ENCODE measurements around the gene ADRM1. TPM values are rescaled to one million over a fixed set of nuclear protein-coding genes. Genes with fewer than 3 reads are reported as not detected.

The ADRM1 gene
- total RNA-seq, 5 donors from 2014 or later (not counting 1 experiment from before 2014, with no cell fraction given) = 44.7 to 80.3 (median 72.9) TPM

DNA sequence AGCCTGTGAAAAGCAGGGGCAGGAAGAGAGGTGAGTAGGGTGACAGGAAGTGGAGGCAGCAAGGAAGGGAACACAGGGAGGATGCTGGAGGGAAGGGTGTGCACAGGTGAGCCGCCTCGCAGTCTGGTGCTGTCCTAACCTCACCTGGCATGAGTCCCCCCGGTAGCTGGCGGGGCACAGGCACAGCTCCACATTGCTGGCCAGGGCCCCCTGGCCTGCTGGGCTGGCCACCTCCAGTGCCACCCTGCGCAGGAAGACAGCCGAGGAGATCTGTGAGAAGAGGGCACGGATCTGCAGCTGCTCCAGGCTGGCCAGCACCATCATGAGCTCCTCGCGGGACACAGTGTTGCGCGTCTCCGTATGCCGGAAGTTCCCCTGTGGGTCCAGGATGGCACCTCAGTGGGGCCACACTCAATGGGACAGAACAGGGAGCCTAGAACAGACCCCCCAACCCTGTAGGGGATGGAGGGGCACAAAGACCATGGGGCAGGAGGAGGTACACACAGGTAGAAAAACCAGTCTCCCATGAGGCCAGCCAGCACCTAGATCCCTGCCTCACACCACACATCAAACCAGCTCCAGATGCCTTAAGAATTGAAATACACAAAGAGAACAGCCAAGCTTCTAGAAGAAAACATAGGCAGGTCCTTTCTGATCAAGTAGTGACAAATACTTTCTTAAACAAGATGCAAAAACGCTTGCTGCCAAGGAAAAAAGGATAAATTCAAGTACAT is 22.5 kb downstream of the ADRM1 start:
- WGBS (ENCODE audit: insufficient coverage) = 100% methylated on average over 5 of the region's 14 CpGs
- POLR2A ChIA-PET = interaction anchor here in 1 of 2 donors (0.6 kb wide), 1 partner anchor 43 kb away, joined by 8 read pairs; no protein-coding TSS in a partner anchor
- CTCF ChIA-PET = no interaction called here
- no peaks in the 10 kb centered on the region for H3K27me3 Mint-ChIP-seq
- no peaks in the 10 kb centered on the region for H3K4me1 Mint-ChIP-seq
- H3K27me3 ChIP-seq (replicated peaks in 1 of 2; ENCODE audit: control insufficient read depth in 2 of 2, extremely low read depth in 1 of 2, insufficient read depth in 2 of 2, low read length in 1 of 2) = peaks cover 0 to 6% of the 10 kb centered on the region in 2 experiments
- H3K9me3 Mint-ChIP-seq = no peaks in the 10 kb centered on the region
- H3K36me3 ChIP-seq (ENCODE audit: control insufficient read depth in 2 of 2, extremely low read depth in 1 of 2, insufficient read depth in 1 of 2, low read length in 1 of 2) = no peaks in the 10 kb centered on the region
- H3K4me3 ChIP-seq (ENCODE audit: control insufficient read depth in 1 of 2, extremely low read depth in 1 of 2, low read length in 1 of 2) = no peak overlapping the region
- H3K27ac Mint-ChIP-seq = no peak overlapping the region
- ATAC-seq (replicated peaks in 1 of 4) (no peak), DNase-seq (no peak)
- H3K4me3 Mint-ChIP-seq = no peak overlapping the region
- H3K27ac ChIP-seq (ENCODE audit: low read length) = no peak overlapping the region
- no peaks in the 10 kb centered on the region for H3K4me1 ChIP-seq (ENCODE audit: control insufficient read depth in 1 of 2, extremely low read depth in 1 of 2, insufficient read depth in 2 of 2, low read length in 2 of 2)
- H3K9me3 ChIP-seq = no peaks in the 10 kb centered on the region
- H3K36me3 Mint-ChIP-seq = no peaks in the 10 kb centered on the region

DNA sequence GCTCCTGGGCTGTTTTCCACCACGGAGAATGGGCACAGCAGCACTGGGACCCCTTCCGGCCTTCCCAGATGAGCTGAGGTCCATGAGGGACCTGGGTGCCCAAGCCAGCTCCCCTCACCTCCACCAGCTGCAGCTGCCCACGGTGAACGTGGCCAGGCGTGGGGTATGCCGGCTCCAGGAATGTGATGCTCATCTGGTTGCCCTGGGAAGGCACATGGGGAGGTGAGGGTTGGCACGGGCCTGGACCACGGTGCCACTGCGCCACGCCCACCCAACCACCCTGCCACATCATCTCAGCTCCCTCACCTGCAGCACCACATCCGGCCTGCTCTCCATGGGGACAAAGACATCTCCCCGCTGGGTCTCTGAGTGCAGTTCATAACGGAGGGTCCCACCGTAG is 23.8 kb downstream of the ADRM1 start:
- no peaks in the 10 kb centered on the region for H3K9me3 Mint-ChIP-seq
- no peaks in the 10 kb centered on the region for H3K36me3 ChIP-seq (ENCODE audit: control insufficient read depth in 2 of 2, extremely low read depth in 1 of 2, insufficient read depth in 1 of 2, low read length in 1 of 2)
- H3K4me1 Mint-ChIP-seq = no peaks in the 10 kb centered on the region
- 81% methylated on average over 9 of the region's 14 CpGs for WGBS (ENCODE audit: insufficient coverage)
- H3K9me3 ChIP-seq = no peaks in the 10 kb centered on the region
- no peak overlapping the region for H3K4me3 Mint-ChIP-seq
- DNase-seq (no peak), ATAC-seq (replicated peaks in 1 of 4) (no peak)
- no peaks in the 10 kb centered on the region for H3K4me1 ChIP-seq (ENCODE audit: control insufficient read depth in 1 of 2, extremely low read depth in 1 of 2, insufficient read depth in 2 of 2, low read length in 2 of 2)
- CTCF ChIA-PET = no interaction called here
- peaks cover 0 to 6% of the 10 kb centered on the region in 2 experiments for H3K27me3 ChIP-seq (replicated peaks in 1 of 2; ENCODE audit: control insufficient read depth in 2 of 2, extremely low read depth in 1 of 2, insufficient read depth in 2 of 2, low read length in 1 of 2)
- H3K27me3 Mint-ChIP-seq = no peaks in the 10 kb centered on the region
- no peak overlapping the region for H3K27ac ChIP-seq (ENCODE audit: low read length)
- POLR2A ChIA-PET = no interaction called here
- no peak overlapping the region for H3K27ac Mint-ChIP-seq
- no peak overlapping the region for H3K4me3 ChIP-seq (ENCODE audit: control insufficient read depth in 1 of 2, extremely low read depth in 1 of 2, low read length in 1 of 2)
- H3K36me3 Mint-ChIP-seq = no peaks in the 10 kb centered on the region

DNA sequence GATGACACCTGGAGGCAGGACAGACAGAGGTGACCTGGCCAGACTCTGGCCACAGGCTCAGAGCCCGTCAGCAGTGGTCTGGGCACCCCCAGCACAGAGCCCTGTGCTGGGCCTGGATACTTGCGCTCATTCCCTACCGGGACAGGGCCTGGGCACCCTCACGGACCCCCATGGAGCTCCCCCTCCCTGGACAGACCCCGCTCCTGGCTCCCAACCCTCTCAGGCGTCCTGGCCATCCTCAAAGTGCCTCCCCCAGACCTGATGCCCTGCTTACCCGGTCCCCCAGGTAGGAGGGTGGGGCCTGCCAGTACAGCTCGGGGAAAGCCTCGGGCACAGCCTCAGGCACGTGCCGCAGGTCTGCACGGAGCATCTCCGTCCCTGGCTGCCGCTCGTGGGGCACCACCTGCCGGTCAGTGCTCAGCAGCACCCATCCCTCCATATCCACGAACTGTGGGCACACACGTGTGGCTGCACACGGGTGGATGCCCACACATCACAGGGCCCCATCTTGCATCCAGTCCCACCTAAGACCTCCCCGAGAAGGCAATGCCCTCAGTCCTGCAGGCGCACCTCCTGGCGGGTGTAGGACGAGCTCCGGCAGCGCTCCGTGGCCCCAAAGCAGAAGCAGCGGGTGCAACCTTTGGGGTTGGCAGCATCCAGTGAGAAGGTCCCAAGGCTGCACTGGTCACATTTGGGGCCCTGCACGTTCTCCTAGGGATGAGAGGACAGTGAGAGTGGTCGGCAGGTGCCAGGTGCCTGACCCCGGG is 24.3 kb downstream of the ADRM1 start:
- no peaks in the 10 kb centered on the region for H3K36me3 ChIP-seq (ENCODE audit: control insufficient read depth in 2 of 2, extremely low read depth in 1 of 2, insufficient read depth in 1 of 2, low read length in 1 of 2)
- Mint-ChIP-seq H3K27ac (no peak overlapping the region), H3K36me3 (no peaks in the 10 kb centered on the region), H3K4me3 (no peak overlapping the region), H3K4me1 (no peaks in the 10 kb centered on the region), H3K9me3 (no peaks in the 10 kb centered on the region), H3K27me3 (no peaks in the 10 kb centered on the region)
- POLR2A ChIA-PET = no interaction called here
- 80% methylated on average over 30 of the region's 30 CpGs for WGBS (ENCODE audit: insufficient coverage)
- ATAC-seq (replicated peaks in 1 of 4) (no peak), DNase-seq (no peak)
- CTCF ChIA-PET = no interaction called here
- H3K4me3 ChIP-seq (ENCODE audit: control insufficient read depth in 1 of 2, extremely low read depth in 1 of 2, low read length in 1 of 2) = no peak overlapping the region
- no peaks in the 10 kb centered on the region for H3K9me3 ChIP-seq
- no peaks in the 10 kb centered on the region for H3K4me1 ChIP-seq (ENCODE audit: control insufficient read depth in 1 of 2, extremely low read depth in 1 of 2, insufficient read depth in 2 of 2, low read length in 2 of 2)
- peaks cover 0 to 9% of the 10 kb centered on the region in 2 experiments for H3K27me3 ChIP-seq (replicated peaks in 1 of 2; ENCODE audit: control insufficient read depth in 2 of 2, extremely low read depth in 1 of 2, insufficient read depth in 2 of 2, low read length in 1 of 2)
- H3K27ac ChIP-seq (ENCODE audit: low read length) = no peak overlapping the region

DNA sequence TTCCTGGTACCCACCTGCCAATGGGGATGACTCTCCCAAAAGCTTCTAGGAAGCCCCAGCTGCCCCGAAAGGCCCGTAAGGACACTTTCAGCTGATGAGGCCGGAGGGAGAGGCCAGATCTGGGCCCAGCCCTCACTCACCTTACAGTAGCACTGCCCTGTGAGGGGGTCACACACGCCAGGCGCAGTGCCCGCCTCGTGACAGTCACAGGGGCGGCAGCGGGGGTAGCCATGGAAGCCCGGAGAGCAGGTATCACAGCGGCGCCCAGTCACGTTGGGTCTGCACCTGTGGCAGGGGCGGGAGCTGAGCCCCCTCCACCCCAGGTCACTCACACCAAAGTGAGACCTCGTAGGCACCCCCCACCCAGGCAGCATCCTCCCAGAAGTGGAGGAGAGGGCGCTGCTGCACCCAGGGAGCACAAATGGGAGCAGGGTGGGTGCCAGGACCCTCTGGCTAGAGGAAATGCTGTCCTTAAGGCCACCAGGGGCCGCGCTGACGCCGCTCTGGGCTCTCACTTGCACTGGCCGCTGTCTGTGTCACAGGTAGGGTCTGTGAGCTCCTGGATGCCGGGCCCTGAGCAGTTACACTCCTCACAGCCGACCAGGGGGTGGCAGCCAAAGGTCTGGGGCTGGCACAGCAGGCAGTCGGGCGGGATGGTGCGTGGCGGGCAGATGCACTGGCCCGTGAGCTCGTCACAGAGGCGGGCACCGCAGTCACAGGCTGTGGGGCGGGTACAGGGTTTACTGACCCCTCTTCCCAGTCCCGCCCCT is 25.1 kb downstream of the ADRM1 start:
- no peaks in the 10 kb centered on the region for H3K9me3 ChIP-seq
- H3K27ac Mint-ChIP-seq = no peak overlapping the region
- no peaks in the 10 kb centered on the region for H3K9me3 Mint-ChIP-seq
- POLR2A ChIA-PET = no interaction called here
- DNase-seq = no peak
- no peak overlapping the region for H3K4me3 Mint-ChIP-seq
- no peak for ATAC-seq (replicated peaks in 1 of 4)
- H3K27ac ChIP-seq (ENCODE audit: low read length) = no peak overlapping the region
- no peaks in the 10 kb centered on the region for H3K36me3 ChIP-seq (ENCODE audit: control insufficient read depth in 2 of 2, extremely low read depth in 1 of 2, insufficient read depth in 1 of 2, low read length in 1 of 2)
- H3K36me3 Mint-ChIP-seq = no peaks in the 10 kb centered on the region
- no peaks in the 10 kb centered on the region for H3K27me3 Mint-ChIP-seq
- H3K27me3 ChIP-seq (replicated peaks in 1 of 2; ENCODE audit: control insufficient read depth in 2 of 2, extremely low read depth in 1 of 2, insufficient read depth in 2 of 2, low read length in 1 of 2) = peaks cover 0 to 14% of the 10 kb centered on the region in 2 experiments
- no peaks in the 10 kb centered on the region for H3K4me1 ChIP-seq (ENCODE audit: control insufficient read depth in 1 of 2, extremely low read depth in 1 of 2, insufficient read depth in 2 of 2, low read length in 2 of 2)
- H3K4me3 ChIP-seq (ENCODE audit: control insufficient read depth in 1 of 2, extremely low read depth in 1 of 2, low read length in 1 of 2) = no peak overlapping the region
- CTCF ChIA-PET = no interaction called here
- WGBS (ENCODE audit: insufficient coverage) = 80% methylated on average over 12 of the region's 33 CpGs
- H3K4me1 Mint-ChIP-seq = no peaks in the 10 kb centered on the region

DNA sequence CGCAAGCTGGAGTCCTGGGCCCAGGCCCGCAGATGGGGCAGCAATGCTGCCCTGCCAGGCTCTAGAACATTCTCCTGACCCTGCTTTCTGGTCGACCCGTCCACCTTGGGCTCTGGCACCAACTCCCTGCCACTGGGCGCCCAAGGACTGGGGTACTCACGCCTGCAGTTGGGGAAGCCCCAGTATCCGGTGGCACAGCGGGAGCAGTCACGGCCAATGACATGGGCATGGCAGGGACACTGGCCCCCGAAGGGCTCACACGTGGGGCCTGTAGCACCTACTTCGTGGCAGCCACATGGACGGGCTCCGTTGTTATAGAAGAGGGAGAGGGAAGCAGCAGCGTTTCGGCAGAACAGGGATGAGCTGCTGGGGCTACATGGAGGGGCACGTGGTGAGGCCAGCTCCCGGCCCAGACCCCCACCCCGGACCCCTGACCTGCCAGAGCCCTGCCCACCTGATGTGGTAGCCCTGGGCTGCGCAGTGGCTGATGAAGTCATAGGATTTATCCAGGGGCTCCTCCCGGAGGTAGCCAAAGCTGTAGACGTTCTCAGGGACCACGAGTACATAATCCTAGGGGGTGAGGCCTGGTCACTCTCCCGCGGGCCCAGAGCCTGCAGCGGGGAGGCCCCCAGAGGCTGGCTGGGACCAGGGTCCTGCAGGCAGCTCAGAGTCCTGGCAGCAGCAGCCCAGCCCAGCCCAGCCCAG is 26.0 kb downstream of the ADRM1 start:
- DNase-seq = no peak
- ChIA-PET POLR2A (no interaction called here), CTCF (no interaction called here)
- no peaks in the 10 kb centered on the region for H3K27me3 Mint-ChIP-seq
- H3K9me3 Mint-ChIP-seq = no peaks in the 10 kb centered on the region
- H3K27me3 ChIP-seq (replicated peaks in 1 of 2; ENCODE audit: control insufficient read depth in 2 of 2, extremely low read depth in 1 of 2, insufficient read depth in 2 of 2, low read length in 1 of 2) = peaks cover 0 to 18% of the 10 kb centered on the region in 2 experiments
- H3K36me3 Mint-ChIP-seq = no peaks in the 10 kb centered on the region
- no peak overlapping the region for H3K4me3 Mint-ChIP-seq
- ATAC-seq (replicated peaks in 1 of 4) = no peak
- 85% methylated on average over 26 of the region's 26 CpGs for whole genome bisulfite sequencing (ENCODE audit: insufficient coverage)
- H3K36me3 ChIP-seq (ENCODE audit: control insufficient read depth in 2 of 2, extremely low read depth in 1 of 2, insufficient read depth in 1 of 2, low read length in 1 of 2) = no peaks in the 10 kb centered on the region
- H3K27ac Mint-ChIP-seq = no peak overlapping the region
- H3K4me1 ChIP-seq (ENCODE audit: control insufficient read depth in 1 of 2, extremely low read depth in 1 of 2, insufficient read depth in 2 of 2, low read length in 2 of 2) = no peaks in the 10 kb centered on the region
- H3K4me1 Mint-ChIP-seq = no peaks in the 10 kb centered on the region
- H3K9me3 ChIP-seq = no peaks in the 10 kb centered on the region
- H3K27ac ChIP-seq (ENCODE audit: low read length) = no peak overlapping the region
- H3K4me3 ChIP-seq (ENCODE audit: control insufficient read depth in 1 of 2, extremely low read depth in 1 of 2, low read length in 1 of 2) = no peak overlapping the region

Measured in T-cell (primary cell).